SK-N-SH (cell line): Measurements from ENCODE around the gene DDC. TPM values are rescaled to one million over a fixed set of nuclear protein-coding genes. Genes with fewer than 3 reads are reported as not detected.

ENCODE experiments used
- CTCF ChIA-PET: fragments of 300-600, 350-600 bp; formaldehyde crosslinking; extraction: SDS; loops from one replicate; lab custom pipeline; 2021; lab: Yijun Ruan, JAX
- POLR2A ChIA-PET: fragments of 350-600 bp; sonication (Branson Sonifier 250); formaldehyde crosslinking; extraction: SDS; loops from one replicate; lab custom pipeline; 2020; ENCODE audit warnings: antibody characterized with exemption, inconsistent platforms; lab: Yijun Ruan, JAX
- DNase-seq: peaks from one replicate; pipeline ENCODE4 v3.0.0; 2012
- H2AFZ ChIP-seq: fragments of 200-600 bp; sonication (generic); 2 replicates; pipeline ENCODE4 v1.8.1; 2016; ENCODE audit warnings: antibody characterized with exemption, mild to moderate bottlenecking, low read depth
- H3F3A ChIP-seq: fragments of 200-600 bp; sonication (generic); replicated peaks from 2 replicates; pipeline ENCODE3; 2016; ENCODE audit warnings: antibody characterized with exemption, mild to moderate bottlenecking; ENCODE audit not compliant: insufficient read depth
- H3K27ac ChIP-seq, 2 experiments: fragments of 200-500 bp in 1 of 2; fragments of 200-600 bp in 1 of 2; sonication (Bioruptor generic) in 1 of 2; sonication (generic), shearing (Covaris generic) in 1 of 2; 2 replicates each; pipeline versions ENCODE4 v1.5.1 to v1.6.1; 2014 to 2016; ENCODE audit warnings: low read depth in 2 of 2, inconsistent platforms in 1 of 2, low read length in 1 of 2, mild to moderate bottlenecking in 1 of 2, mixed read lengths in 1 of 2
- H3K27me3 ChIP-seq: fragments of 200-600 bp; sonication (generic), shearing (Covaris generic); 2 replicates; pipeline ENCODE4 v1.6.1; 2016; ENCODE audit warnings: mixed run types; ENCODE audit not compliant: insufficient read depth
- H3K36me3 ChIP-seq, 2 experiments: fragments of 200-500 bp in 1 of 2; fragments of 200-600 bp in 1 of 2; sonication (Bioruptor generic) in 1 of 2; sonication (generic) in 1 of 2; replicated peaks in 1 of 2; 2 replicates each; pipeline versions ENCODE3 to v1.5.1; 2014 to 2016; ENCODE audit warnings: low read length in 1 of 2, mild to moderate bottlenecking in 1 of 2; ENCODE audit not compliant: insufficient read depth in 2 of 2, control insufficient read depth in 1 of 2
- H3K4me1 ChIP-seq, 2 experiments: fragments of 200-500 bp in 1 of 2; fragments of 200-600 bp in 1 of 2; sonication (Bioruptor generic) in 1 of 2; sonication (generic), shearing (Covaris generic) in 1 of 2; 2 replicates each; pipeline versions ENCODE4 v1.5.1 to v1.6.1; 2014 to 2016; ENCODE audit warnings: low read depth in 1 of 2, low read length in 1 of 2, mixed run types in 1 of 2; ENCODE audit not compliant: insufficient read depth in 2 of 2, control insufficient read depth in 1 of 2
- H3K4me2 ChIP-seq: fragments of 200-600 bp; sonication (generic), shearing (Covaris generic); 2 replicates; pipeline ENCODE4 v1.6.1; 2017; ENCODE audit warnings: mixed run types
- H3K4me3 ChIP-seq, 2 experiments: fragments of 200-500 bp in 1 of 2; fragments of 200-600 bp in 1 of 2; sonication (Bioruptor generic) in 1 of 2; sonication (generic), shearing (Covaris generic) in 1 of 2; 2 replicates each; pipeline versions ENCODE4 v1.5.1 to v1.8.1; 2014 to 2016; ENCODE audit warnings: low read depth in 2 of 2, inconsistent platforms in 1 of 2, low read length in 1 of 2, mild to moderate bottlenecking in 1 of 2, mixed read lengths in 1 of 2, moderate library complexity in 1 of 2
- H3K79me2 ChIP-seq: fragments of 200-600 bp; sonication (generic); 2 replicates; pipeline ENCODE4 v1.8.1; 2017; ENCODE audit warnings: mild to moderate bottlenecking; ENCODE audit not compliant: insufficient read depth
- H3K9ac ChIP-seq: fragments of 200-600 bp; sonication (generic); 2 replicates; pipeline ENCODE4 v1.6.1; 2017; ENCODE audit warnings: mixed run types
- H3K9me2 ChIP-seq: fragments of 200-600 bp; sonication (generic); 2 replicates; pipeline ENCODE4 v1.6.1; 2017; ENCODE audit warnings: mixed run types
- H3K9me3 ChIP-seq: fragments of 200-600 bp; sonication (generic); 2 replicates; pipeline ENCODE4 v1.6.1; 2017; ENCODE audit warnings: mixed run types, mild to moderate bottlenecking, moderate library complexity
- H4K20me1 ChIP-seq: fragments of 200-600 bp; sonication (generic); 2 replicates; pipeline ENCODE4 v1.6.1; 2017; ENCODE audit warnings: mild to moderate bottlenecking, mixed run types; ENCODE audit not compliant: insufficient read depth
- EP300 ChIP-seq, 2 experiments: IDR thresholded peaks; 2 replicates each; pipeline versions ENCODE4 v1.4.0 to v1.6.1; 2012; ENCODE audit warnings: borderline replicate concordance in 1 of 2, low read depth in 1 of 2, low read length in 1 of 2
- FOXJ3 ChIP-seq: sonication (generic); formaldehyde crosslinking; IDR thresholded peaks from 2 replicates; pipeline ENCODE4 v1.5.1; 2020; ENCODE audit warnings: mild to moderate bottlenecking, missing genetic modification reagents
- JUND ChIP-seq: IDR thresholded peaks from 2 replicates; pipeline ENCODE4 v1.4.0; 2012
- MEF2A ChIP-seq: IDR thresholded peaks from 2 replicates; pipeline ENCODE4 v1.4.0; 2012; ENCODE audit warnings: low read depth, borderline replicate concordance
- NFIC ChIP-seq: IDR thresholded peaks from 2 replicates; pipeline ENCODE4 v1.4.0; 2012; ENCODE audit warnings: borderline replicate concordance
- NRF1 ChIP-seq: IDR thresholded peaks from 2 replicates; pipeline ENCODE4 v1.6.1; 2012; ENCODE audit warnings: low read depth, mild to moderate bottlenecking, low read length
- RCOR1 ChIP-seq: fragments of 150-350 bp; IDR thresholded peaks from 2 replicates; pipeline ENCODE4 v1.6.1; 2017; ENCODE audit warnings: antibody characterized with exemption, low read length
- RXRA ChIP-seq: IDR thresholded peaks from 2 replicates; pipeline ENCODE4 v1.4.0; 2012; ENCODE audit warnings: low read depth, mild to moderate bottlenecking, borderline replicate concordance
- SIN3A ChIP-seq: IDR thresholded peaks from 2 replicates; pipeline ENCODE4 v1.6.1; 2012; ENCODE audit warnings: low read depth, mild to moderate bottlenecking, low read length, moderate library complexity, borderline replicate concordance
- SMC3 ChIP-seq: IDR thresholded peaks from 2 replicates; pipeline ENCODE4 v1.6.1; 2012; ENCODE audit warnings: low read depth, low read length, improper control_type of control experiment
- TEAD4 ChIP-seq: IDR thresholded peaks from 2 replicates; pipeline ENCODE4 v1.4.0; 2012; ENCODE audit warnings: mild to moderate bottlenecking, borderline replicate concordance; ENCODE audit not compliant: insufficient read depth
- YY1 ChIP-seq: IDR thresholded peaks from 2 replicates; pipeline ENCODE4 v1.4.0; 2012; ENCODE audit warnings: low read depth, mild to moderate bottlenecking
- WGBS: methylation state at CpG from one replicate; pipeline ENCODE4 v1.1.6; 2017; ENCODE audit warnings: low lambda C conversion rate; 5-methylcytosine and 5-hydroxymethylcytosine counted together
- polyA plus RNA-seq, 3 experiments: library from polyadenylated mRNA; depleted of rRNA; stranded (reverse); fragments of >200 nt; gene quantifications; 2 replicates each; pipeline ENCODE4 v1.2.3, GENCODE V29; 2012
- TF ChIP-seq, protein P1 (sequence below): IDR thresholded peaks from 2 replicates; pipeline ENCODE4 v1.6.1; 2012; ENCODE audit warnings: mild to moderate bottlenecking, low read depth, low read length, moderate library complexity
- TF ChIP-seq, protein P2 (sequence below): fragments of 150-350 bp; IDR thresholded peaks from 2 replicates; pipeline ENCODE4 v1.6.1; 2017; ENCODE audit warnings: antibody characterized with exemption, low read length, low read depth, borderline replicate concordance
- TF ChIP-seq, protein P3 (sequence below): IDR thresholded peaks from 2 replicates; pipeline ENCODE4 v1.4.0; 2012; ENCODE audit warnings: low read depth
- TF ChIP-seq, protein P4 (sequence below): IDR thresholded peaks from 2 replicates; pipeline ENCODE4; 2012

Gene DDC
- polyA plus RNA-seq, 1 of the 3 experiments (the other 2 are of a cell fraction): 1.8 TPM

DNA sequence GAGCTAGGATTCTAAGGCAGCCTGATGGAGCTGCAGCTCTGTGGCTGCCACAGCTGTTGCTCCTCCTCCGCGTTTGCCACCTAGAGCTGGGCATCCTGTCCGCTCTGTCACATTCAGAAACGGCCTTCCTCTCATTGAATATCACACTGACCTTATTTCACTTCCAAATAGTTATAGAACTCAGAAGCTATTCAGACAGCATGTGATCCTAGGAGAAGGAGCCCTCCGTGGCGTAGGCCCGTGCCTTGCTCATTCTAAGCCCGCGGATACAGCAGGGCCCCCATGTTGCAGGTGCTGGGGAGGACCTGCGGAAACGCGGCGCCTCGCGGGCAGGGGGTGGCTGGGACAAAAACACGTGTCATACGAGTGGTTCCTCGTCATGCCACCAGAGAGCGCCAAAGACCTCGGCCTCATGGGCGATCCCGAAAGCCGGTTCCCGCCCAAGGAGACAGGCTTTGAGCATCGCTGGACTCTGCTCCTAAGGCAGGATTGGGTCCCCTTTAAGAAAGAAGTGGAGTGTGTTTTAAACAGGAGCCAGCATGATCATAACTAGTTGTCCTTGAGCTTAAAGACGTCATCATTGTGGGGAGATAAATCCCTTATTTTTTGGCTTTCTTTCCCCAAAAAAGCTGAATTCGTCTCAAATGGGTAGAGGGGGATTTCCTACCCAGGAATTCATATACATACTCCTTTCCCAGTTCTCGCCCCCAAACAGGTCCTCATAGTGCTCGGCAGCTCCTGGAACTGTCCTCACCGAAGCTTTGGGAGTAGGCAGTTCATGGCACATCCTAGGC is 97.2 kb downstream of the DDC start (continued):
- TF ChIP-seq TEAD4 (no peak), JUND (no peak), SIN3A (no peak), RXRA (no peak), YY1 (no peak)
- TF ChIP-seq, protein P1, sequence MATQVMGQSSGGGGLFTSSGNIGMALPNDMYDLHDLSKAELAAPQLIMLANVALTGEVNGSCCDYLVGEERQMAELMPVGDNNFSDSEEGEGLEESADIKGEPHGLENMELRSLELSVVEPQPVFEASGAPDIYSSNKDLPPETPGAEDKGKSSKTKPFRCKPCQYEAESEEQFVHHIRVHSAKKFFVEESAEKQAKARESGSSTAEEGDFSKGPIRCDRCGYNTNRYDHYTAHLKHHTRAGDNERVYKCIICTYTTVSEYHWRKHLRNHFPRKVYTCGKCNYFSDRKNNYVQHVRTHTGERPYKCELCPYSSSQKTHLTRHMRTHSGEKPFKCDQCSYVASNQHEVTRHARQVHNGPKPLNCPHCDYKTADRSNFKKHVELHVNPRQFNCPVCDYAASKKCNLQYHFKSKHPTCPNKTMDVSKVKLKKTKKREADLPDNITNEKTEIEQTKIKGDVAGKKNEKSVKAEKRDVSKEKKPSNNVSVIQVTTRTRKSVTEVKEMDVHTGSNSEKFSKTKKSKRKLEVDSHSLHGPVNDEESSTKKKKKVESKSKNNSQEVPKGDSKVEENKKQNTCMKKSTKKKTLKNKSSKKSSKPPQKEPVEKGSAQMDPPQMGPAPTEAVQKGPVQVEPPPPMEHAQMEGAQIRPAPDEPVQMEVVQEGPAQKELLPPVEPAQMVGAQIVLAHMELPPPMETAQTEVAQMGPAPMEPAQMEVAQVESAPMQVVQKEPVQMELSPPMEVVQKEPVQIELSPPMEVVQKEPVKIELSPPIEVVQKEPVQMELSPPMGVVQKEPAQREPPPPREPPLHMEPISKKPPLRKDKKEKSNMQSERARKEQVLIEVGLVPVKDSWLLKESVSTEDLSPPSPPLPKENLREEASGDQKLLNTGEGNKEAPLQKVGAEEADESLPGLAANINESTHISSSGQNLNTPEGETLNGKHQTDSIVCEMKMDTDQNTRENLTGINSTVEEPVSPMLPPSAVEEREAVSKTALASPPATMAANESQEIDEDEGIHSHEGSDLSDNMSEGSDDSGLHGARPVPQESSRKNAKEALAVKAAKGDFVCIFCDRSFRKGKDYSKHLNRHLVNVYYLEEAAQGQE: no peak
- TF ChIP-seq, protein P2, sequence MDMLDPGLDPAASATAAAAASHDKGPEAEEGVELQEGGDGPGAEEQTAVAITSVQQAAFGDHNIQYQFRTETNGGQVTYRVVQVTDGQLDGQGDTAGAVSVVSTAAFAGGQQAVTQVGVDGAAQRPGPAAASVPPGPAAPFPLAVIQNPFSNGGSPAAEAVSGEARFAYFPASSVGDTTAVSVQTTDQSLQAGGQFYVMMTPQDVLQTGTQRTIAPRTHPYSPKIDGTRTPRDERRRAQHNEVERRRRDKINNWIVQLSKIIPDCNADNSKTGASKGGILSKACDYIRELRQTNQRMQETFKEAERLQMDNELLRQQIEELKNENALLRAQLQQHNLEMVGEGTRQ: no peak

DNA sequence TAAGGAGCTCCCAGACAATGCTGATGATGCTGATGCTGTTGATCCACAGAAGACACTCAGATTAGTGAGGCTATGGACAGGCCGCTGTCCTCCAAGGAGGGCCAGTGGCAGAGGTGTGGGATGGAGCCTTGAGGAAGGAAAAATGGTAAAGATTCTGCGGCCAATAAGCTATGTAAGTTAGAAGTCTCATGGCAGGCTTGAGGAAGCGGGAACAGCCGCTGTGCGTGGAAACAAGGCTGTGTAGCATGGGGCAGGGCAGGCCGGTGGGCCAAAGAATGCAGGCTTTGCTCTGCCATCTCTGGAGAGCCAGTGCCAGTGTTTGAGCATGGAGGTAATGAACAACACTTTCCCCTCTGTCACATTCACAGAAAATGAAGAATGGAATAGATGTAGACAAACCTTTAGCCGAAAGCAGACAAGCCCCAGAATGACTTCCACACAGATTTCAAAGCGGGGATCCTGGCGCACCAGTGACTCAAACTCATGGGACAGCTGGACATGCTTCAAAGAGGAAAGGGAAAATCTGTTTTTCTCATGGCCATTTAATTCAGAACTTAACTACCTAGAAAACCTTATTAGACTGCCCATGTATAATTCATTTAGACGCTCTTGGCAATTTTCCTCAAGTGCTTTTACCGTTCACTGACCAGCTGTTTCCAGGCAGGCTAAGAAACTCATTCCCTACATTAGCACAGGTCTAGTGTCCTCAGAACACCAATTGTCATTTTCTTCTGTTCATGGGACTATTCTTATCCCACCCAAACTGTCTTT is 98.2 kb downstream of the DDC start:
- Histone ChIP-seq H3F3A (no peaks in the 10 kb centered on the region), H3K4me2 (no peak overlapping the region), H3K27me3 (peaks cover 6% of the 10 kb centered on the region; the same call in 1 of the 2 replicates), H3K27ac (peak overlapping the region in 1 of 2 experiments; percentile 88; a peak in 2 of 4 replicates), H3K79me2 (no peaks in the 10 kb centered on the region), H3K4me3 (no peak overlapping the region), H3K4me1 (peaks cover 0 to 35% of the 10 kb centered on the region in 2 experiments; a peak in 1 of 4 replicates), H3K9me2 (no peaks in the 10 kb centered on the region), H2AFZ (no peak overlapping the region), H3K9me3 (no peaks in the 10 kb centered on the region), H3K9ac (no peak overlapping the region), H3K36me3 (peaks cover 0 to 8% of the 10 kb centered on the region in 2 experiments), H4K20me1 (no peaks in the 10 kb centered on the region)
- TF ChIP-seq EP300 (IDR thresholded peaks at IDR 0.05; ENCODE audit: borderline replicate concordance in 1 of 2, low read depth in 1 of 2, low read length in 1 of 2): peak in 1 of 2 experiments; percentile 6; a peak in 1 of 4 replicates
- TF ChIP-seq NFIC: no peak
- no peak for TF ChIP-seq SMC3
- TF ChIP-seq MEF2A: no peak
- TF ChIP-seq, protein P3, sequence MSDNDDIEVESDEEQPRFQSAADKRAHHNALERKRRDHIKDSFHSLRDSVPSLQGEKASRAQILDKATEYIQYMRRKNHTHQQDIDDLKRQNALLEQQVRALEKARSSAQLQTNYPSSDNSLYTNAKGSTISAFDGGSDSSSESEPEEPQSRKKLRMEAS: no peak
- TF ChIP-seq NRF1: no peak
- TF ChIP-seq RCOR1: 0 out of 2 replicates have a peak, but pooled peaks have one; percentile 18
- TF ChIP-seq FOXJ3 (CRISPR knock-in tag): no peak
- TF ChIP-seq, protein P4, sequence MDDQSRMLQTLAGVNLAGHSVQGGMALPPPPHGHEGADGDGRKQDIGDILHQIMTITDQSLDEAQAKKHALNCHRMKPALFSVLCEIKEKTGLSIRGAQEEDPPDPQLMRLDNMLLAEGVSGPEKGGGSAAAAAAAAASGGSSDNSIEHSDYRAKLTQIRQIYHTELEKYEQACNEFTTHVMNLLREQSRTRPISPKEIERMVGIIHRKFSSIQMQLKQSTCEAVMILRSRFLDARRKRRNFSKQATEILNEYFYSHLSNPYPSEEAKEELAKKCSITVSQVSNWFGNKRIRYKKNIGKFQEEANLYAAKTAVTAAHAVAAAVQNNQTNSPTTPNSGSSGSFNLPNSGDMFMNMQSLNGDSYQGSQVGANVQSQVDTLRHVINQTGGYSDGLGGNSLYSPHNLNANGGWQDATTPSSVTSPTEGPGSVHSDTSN: no peak
- POLR2A ChIA-PET: interaction anchor here (0.7 to 3.4 kb wide), 5 partner anchors 30 to 199 kb away, joined by 3 to 28 read pairs (median 18); no protein-coding TSS in a partner anchor
- CTCF ChIA-PET: interaction anchor here (0.6 to 8.9 kb wide), 64 partner anchors 8 to 694 kb away, joined by 3 to 157 read pairs (median 5); partner anchors contain the start of genes DDC and FIGNL1
- WGBS: 85% methylated on average over 11 of the region's 11 CpGs
- DNase-seq: no peak
